ENCODE data around the gene PDE7B. TPM values are rescaled to one million over a fixed set of nuclear protein-coding genes. Genes with fewer than 3 reads are reported as not detected.

The PDE7B gene
- total and polyA plus RNA-seq, 10 donors, result 0.54 to 4.6 (median 1.5) TPM

DNA sequence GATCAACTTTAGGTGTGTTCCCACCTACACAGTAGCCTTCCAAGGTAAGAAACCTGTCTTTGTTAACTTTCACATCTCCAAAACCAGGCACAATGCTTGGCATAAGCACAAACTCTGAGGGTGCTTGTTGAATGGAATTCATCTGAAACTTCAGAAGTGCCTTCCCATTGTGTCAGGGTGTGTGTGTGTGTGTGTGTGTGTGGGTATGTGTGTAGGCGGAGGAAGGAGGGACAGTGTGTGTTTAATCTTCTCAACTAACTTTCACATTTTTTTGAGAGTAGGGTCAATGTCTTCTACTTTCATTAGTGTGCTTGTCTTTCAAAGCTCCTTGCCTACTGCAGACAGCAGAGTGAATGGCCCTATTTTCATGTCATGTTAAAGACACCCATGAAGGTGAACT is 45.6 kb downstream of the PDE7B start:
- H3K27ac ChIP-seq, result no peak overlapping the region
- no peak for TF ChIP-seq POLR2A (IDR thresholded peaks at IDR 0.05)
- TF ChIP-seq, protein P1, sequence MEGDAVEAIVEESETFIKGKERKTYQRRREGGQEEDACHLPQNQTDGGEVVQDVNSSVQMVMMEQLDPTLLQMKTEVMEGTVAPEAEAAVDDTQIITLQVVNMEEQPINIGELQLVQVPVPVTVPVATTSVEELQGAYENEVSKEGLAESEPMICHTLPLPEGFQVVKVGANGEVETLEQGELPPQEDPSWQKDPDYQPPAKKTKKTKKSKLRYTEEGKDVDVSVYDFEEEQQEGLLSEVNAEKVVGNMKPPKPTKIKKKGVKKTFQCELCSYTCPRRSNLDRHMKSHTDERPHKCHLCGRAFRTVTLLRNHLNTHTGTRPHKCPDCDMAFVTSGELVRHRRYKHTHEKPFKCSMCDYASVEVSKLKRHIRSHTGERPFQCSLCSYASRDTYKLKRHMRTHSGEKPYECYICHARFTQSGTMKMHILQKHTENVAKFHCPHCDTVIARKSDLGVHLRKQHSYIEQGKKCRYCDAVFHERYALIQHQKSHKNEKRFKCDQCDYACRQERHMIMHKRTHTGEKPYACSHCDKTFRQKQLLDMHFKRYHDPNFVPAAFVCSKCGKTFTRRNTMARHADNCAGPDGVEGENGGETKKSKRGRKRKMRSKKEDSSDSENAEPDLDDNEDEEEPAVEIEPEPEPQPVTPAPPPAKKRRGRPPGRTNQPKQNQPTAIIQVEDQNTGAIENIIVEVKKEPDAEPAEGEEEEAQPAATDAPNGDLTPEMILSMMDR (IDR thresholded peaks at IDR 0.05 in 8 of 11, conservative IDR thresholded peaks at IDR 0.05 in 3 of 11), result no peak
- TF ChIP-seq POLR2AphosphoS5 (IDR thresholded peaks at IDR 0.05), result no peak
- DNase-seq, result no peak
- peaks cover 0 to 4% (median 0%) of the 10 kb centered on the region in 8 donors for H3K9me3 ChIP-seq
- no peak overlapping the region for H3K4me3 ChIP-seq
- intact Hi-C loops (cut with DNase I; ENCODE audit: low total_unique reads), result no loop called here
- peaks cover 0 to 11% (median 4%) of the 10 kb centered on the region in 6 donors for H3K4me1 ChIP-seq
- 45 to 100% (median 93%) methylated on average over 1 of the region's 1 CpG for WGBS, 5 donors
- no peaks in the 10 kb centered on the region for H3K27me3 ChIP-seq (replicated peaks in 1 of 7)
- H3K36me3 ChIP-seq, result no peaks in the 10 kb centered on the region

DNA sequence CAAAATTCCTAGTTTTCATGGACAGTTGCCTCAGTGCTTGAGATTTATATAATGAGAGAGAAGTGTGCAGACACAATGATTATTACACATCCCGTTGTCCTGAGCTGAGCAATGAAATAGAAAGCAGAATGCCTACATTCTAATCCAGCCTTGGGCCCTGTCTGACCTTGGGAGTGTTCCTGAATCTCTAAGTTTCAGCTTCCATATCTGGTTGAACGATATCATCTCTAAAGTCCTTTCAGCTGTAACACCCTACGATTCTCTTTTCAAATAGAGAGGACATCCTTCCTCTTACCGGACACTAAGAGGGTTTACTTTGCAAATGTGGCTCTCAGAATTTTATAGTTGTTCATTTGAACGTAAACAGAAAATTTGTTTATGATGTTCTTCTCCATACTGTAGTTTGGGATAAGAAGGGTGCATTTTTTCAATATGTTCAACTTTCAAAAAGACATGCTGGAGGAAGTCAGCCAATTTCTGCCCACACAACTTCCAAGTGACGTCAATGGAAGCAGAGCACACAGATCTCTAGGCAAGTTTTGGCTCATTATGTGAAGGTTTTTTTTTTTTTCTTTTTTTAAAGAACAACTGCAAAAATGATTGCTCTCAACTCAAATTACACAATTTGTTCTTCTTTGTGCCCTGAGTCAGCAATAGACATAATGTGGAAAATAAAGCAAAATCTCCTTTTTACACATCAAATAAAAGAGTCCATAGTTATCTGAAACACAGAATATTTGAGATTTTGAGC is 50.4 kb downstream of the PDE7B start:
- Histone ChIP-seq H3K27me3 (replicated peaks in 1 of 7) (no peaks in the 10 kb centered on the region), H3K36me3 (no peaks in the 10 kb centered on the region), H3K9me3 (peaks cover 0 to 4% (median 0%) of the 10 kb centered on the region in 8 donors), H3K4me1 (peaks cover 0 to 24% (median 13%) of the 10 kb centered on the region in 6 donors), H3K4me3 (peak overlapping the region in 1 of 8 donors; percentile 24), H3K27ac (peak overlapping the region; percentile 47 to 82 (median 67))
- peak in 1 of 3 donors; percentile 16 for TF ChIP-seq POLR2AphosphoS5 (IDR thresholded peaks at IDR 0.05)
- TF ChIP-seq, protein P1 (IDR thresholded peaks at IDR 0.05 in 8 of 11, conservative IDR thresholded peaks at IDR 0.05 in 3 of 11), result no peak
- no peak for TF ChIP-seq POLR2A (IDR thresholded peaks at IDR 0.05)
- intact Hi-C loops (cut with DNase I; ENCODE audit: low total_unique reads), result no loop called here
- no peak for DNase-seq
- 42 to 70% (median 56%) methylated on average over 6 of the region's 6 CpGs for WGBS, 5 donors

DNA sequence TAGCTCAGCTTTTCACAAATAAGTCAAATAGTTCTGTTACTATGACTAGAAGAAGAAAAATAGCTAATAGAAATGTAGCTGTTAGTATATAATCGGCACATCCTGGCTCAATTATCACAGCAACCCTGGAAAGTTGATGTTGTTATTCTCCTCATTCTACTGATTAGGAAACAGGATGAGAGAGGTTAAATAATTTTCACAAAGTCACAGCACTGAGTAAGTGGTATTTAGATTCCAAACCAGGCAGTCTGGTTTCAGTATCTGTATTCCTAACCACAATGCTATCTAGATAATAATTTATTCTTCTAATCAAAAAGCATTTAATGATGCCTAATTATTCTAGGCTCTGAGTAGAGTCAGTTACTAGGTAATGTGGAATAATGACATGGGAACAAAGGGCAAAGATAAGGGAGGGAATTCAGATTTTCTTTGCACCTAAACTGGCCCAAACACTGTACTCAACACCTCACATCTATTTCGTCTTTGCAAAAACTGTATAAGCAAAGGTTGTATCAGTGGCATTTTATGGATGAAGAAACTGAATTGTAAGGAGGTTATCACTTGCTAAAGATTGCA is 51.3 kb downstream of the PDE7B start:
- H3K27ac ChIP-seq, result peak overlapping the region in 7 of 8 donors; percentile 47 to 82 (median 69)
- intact Hi-C loops (cut with DNase I; ENCODE audit: low total_unique reads), result no loop called here
- H3K36me3 ChIP-seq, result no peaks in the 10 kb centered on the region
- WGBS, 5 donors, result 70 to 83% (median 76%) methylated on average over 2 of the region's 2 CpGs
- DNase-seq, result no peak
- peaks cover 0 to 4% (median 0%) of the 10 kb centered on the region in 8 donors for H3K9me3 ChIP-seq
- no peaks in the 10 kb centered on the region for H3K27me3 ChIP-seq (replicated peaks in 1 of 7)
- TF ChIP-seq, protein P1 (IDR thresholded peaks at IDR 0.05 in 8 of 11, conservative IDR thresholded peaks at IDR 0.05 in 3 of 11), result no peak
- TF ChIP-seq POLR2AphosphoS5 (IDR thresholded peaks at IDR 0.05), result no peak
- no peak for TF ChIP-seq POLR2A (IDR thresholded peaks at IDR 0.05)
- H3K4me1 ChIP-seq, result peaks cover 0 to 24% (median 13%) of the 10 kb centered on the region in 6 donors
- no peak overlapping the region for H3K4me3 ChIP-seq

DNA sequence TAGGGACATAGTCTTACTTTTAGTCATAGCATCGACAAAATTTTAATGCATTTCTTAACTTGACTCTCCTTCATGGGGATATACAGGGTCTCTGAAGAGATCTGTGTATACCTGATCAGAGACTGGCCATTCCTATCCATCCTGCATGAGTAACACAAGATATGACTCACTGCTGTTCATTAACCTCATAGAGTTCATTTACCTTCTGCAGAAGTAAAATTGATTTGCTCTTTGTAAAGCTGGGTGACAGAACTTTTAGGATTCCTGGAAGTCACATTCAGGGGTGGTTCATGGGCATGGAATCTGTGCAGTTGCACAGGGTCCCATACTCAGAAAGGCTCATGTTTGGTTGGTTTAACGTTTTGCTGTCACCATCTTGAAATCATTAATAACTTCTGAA is 53.2 kb downstream of the PDE7B start:
- intact Hi-C loops (cut with DNase I; ENCODE audit: low total_unique reads), result loop anchor here (5.0 kb wide), 1 partner anchor 227 kb away; no protein-coding TSS in a partner anchor
- DNase-seq, result no peak
- no peak overlapping the region for H3K4me3 ChIP-seq
- peak overlapping the region in 1 of 8 donors; percentile 68 for H3K27ac ChIP-seq
- no peaks in the 10 kb centered on the region for H3K36me3 ChIP-seq
- no peaks in the 10 kb centered on the region for H3K9me3 ChIP-seq
- TF ChIP-seq POLR2A (IDR thresholded peaks at IDR 0.05) (no peak), POLR2AphosphoS5 (IDR thresholded peaks at IDR 0.05) (no peak)
- TF ChIP-seq, protein P1 (IDR thresholded peaks at IDR 0.05 in 8 of 11, conservative IDR thresholded peaks at IDR 0.05 in 3 of 11), result no peak
- WGBS, 5 donors, result 67 to 91% (median 83%) methylated on average over 2 of the region's 2 CpGs
- H3K27me3 ChIP-seq (replicated peaks in 1 of 7), result no peaks in the 10 kb centered on the region
- peaks cover 0 to 24% (median 13%) of the 10 kb centered on the region in 6 donors for H3K4me1 ChIP-seq
